ENCODE measurements around the gene TRHDE.

GRCh38 chr12:72618764-72619163, 346.6 kb downstream of the TRHDE start:
- TF ChIP-seq NR2C2 (CRISPR knock-in tag; IDR thresholded peaks at IDR 0.05; ENCODE audit: borderline replicate concordance) (no peak), PAX8 (CRISPR knock-in tag; IDR thresholded peaks at IDR 0.05; ENCODE audit: borderline replicate concordance) (no peak), ZNF737 (CRISPR knock-in tag; IDR thresholded peaks at IDR 0.05; ENCODE audit: borderline replicate concordance) (no peak), JUND (CRISPR knock-in tag; IDR thresholded peaks at IDR 0.05) (no peak), KDM3A (CRISPR knock-in tag; IDR thresholded peaks at IDR 0.05; ENCODE audit: low read depth) (no peak), TCF7 (IDR thresholded peaks at IDR 0.05; ENCODE audit: low read depth) (no peak), REST (IDR thresholded peaks at IDR 0.05; ENCODE audit: borderline replicate concordance in 1 of 2, low read depth in 1 of 2, low read length in 2 of 2) (no peak)
